IPS-18c (cell line): ENCODE measurements around the gene FAM3B.
"Not testable (repeated sequence)": the region's sequence is repeated elsewhere in the genome, so short reads cannot be mapped to it uniquely, and the experiment has no call there.

ENCODE experiments used
- H3K4me3 ChIP-seq: 2 replicates; pipeline ENCODE4 v1.7.0; 2013; ENCODE audit warnings: low read depth, mild to moderate bottlenecking, low read length, moderate library complexity; ENCODE audit not compliant: insufficient read depth
- H3K9me3 ChIP-seq: one replicate; pipeline ENCODE4 v1.6.1; 2013; ENCODE audit warnings: mild to moderate bottlenecking, low read length, moderate library complexity; ENCODE audit not compliant: control insufficient read depth, insufficient read depth

FAM3B gene

GRCh38 chr21:41313285-41314164, 3.1 kb upstream of the FAM3B start:
- H3K4me3 ChIP-seq, H3K9me3 ChIP-seq: not testable (repeated sequence)

DNA sequence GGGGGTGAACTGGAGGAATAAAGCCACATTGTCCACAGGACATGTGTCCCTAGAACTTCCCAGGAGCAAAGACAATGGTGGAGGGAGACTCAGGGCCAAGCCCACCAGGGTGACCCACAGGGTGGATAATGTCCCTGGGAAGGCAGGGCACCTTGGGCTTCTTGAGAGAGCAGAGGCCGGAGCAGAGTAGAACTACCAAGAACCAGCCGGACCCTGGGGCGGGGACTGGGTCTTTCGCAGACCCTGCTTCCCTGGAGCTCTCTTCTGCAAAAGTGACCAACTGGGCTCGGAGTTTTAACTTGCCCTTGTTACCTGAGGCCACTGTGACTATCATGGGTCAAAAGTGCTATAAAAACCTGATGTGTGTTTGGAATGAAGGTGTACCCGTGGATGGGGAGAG, 875 bp upstream of the FAM3B start:
- Histone ChIP-seq H3K9me3 (no peaks in the 10 kb centered on the region), H3K4me3 (no peak overlapping the region)

GRCh38 chr21:41317063-41317392, 427 bp downstream of the FAM3B start:
- Histone ChIP-seq H3K9me3 (no peaks in the 10 kb centered on the region), H3K4me3 (peak overlapping the region; percentile 56)

DNA sequence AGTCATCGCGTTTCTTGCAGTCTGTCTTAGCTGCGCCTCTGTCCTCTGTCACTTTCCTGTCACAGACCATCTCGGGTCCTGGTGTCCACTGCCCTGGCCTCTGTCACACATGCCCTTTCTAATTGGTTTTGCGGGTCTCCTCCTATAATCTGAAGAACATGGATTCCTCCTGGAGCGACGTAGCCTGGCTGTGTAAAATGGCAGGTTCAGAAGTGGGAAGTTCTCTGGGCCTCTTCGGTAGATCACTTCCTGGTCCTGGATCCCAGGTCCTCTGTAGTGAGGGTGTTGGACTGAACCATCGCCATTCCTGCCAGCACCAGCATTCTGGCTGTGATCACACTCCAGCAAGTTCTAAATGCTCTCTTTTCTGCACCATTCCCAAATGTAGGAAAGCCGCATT, 857 bp downstream of the FAM3B start:
- Histone ChIP-seq H3K9me3 (no peaks in the 10 kb centered on the region), H3K4me3 (peak overlapping the region; percentile 56)

- Histone ChIP-seq H3K4me3 (no peak overlapping the region), H3K9me3 (no peaks in the 10 kb centered on the region)
Observed at GRCh38 chr21:41318218-41318617, 1.6 kb downstream of the FAM3B start.

DNA sequence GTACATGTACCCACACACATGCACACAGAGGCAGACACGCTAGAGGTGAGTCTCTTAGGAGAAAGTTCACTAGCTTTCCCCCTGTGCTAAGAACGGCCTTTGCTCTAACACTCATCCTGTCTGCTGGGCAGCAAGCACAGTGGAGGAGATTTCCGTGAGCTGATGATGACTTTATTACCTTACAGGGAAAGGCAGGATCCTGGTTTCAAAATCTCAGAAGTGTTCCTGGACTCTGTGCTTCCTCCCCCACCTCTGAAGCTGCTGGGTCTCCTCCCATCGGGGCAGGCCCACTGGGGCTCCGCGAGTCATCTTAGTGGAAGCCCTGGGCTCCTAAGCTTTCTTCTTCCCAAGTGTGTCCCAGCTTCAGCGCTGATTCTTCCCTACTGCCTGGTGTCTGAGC, 2.7 kb downstream of the FAM3B start:
- Histone ChIP-seq H3K9me3 (no peaks in the 10 kb centered on the region), H3K4me3 (no peak overlapping the region)

DNA sequence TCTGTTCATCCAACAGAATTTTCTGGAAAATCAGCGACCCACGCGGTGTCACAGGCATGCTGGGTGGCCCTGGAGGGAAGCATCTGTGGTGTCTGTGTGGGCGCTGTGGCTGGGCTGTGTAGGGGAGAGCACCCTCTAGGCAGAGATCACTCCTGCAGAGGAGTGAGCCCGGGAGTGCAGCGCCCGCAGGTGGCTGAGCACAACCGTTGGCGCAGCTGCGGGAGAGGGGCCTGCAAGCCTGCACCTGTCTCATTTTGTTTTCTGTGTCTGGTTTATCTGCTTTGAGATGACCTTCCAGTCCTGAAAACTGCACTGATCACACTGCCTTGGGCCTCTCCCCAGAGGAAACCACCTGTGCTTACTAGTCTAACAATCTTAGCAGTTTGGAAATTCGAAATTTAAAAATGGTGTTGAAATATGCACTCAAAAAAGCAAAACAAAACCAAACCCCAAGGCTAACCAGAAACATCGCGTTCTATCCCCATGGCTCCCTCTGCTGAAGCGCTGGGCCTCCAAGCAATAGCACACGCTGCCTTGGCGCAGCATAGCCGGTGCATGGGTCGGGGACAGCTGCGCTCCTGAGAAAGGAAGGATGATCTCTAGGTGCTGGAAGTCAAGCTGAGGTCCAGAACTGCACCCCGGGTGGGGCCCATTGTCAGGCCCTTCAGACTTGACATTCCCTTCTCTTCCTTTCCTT, 4.8 kb downstream of the FAM3B start:
- Histone ChIP-seq H3K4me3 (no peak overlapping the region), H3K9me3 (no peaks in the 10 kb centered on the region)

GRCh38 chr21:41321908-41322495, 5.4 kb downstream of the FAM3B start:
- Histone ChIP-seq H3K9me3 (no peaks in the 10 kb centered on the region), H3K4me3 (no peak overlapping the region)

DNA sequence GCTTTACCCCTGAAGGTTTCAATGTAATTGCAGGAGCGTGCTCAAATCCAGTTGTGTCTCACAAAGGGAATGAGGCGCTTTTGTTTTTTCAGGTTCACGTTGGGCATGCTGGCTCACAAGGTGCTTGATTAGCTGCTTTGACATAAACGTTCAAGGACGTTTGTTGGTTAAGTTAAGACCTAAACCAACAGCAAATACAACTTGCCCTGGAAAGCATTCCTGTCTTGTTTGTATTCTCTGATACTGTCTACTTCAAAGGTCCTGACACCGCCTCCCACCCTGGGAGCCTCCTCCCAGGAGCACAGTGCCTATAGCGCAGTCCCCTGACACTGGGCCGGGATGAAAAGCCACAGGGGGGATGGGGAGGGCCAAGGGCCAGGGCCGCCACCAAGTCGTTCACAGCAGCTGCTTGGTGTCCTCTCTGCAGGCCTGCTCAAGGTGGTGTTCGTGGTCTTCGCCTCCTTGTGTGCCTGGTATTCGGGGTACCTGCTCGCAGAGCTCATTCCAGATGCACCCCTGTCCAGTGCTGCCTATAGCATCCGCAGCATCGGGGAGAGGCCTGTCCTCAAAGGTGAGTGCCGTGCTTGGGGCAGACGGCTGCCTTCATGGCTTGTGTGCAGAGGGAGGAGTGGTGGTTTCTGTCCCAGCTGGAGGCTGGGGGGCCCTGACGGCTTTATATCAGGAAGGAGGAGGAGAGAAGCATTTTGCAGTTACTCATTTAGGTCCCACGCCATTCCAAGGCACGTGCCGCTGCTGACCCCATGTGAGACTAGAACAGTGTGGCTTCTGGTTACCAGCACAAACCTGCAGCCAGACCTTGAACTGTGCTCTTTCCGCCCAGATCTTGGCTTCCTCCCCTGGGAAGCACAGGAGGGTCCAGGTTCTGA, 6.1 kb downstream of the FAM3B start:
- Histone ChIP-seq H3K4me3 (no peak overlapping the region), H3K9me3 (no peaks in the 10 kb centered on the region)

DNA sequence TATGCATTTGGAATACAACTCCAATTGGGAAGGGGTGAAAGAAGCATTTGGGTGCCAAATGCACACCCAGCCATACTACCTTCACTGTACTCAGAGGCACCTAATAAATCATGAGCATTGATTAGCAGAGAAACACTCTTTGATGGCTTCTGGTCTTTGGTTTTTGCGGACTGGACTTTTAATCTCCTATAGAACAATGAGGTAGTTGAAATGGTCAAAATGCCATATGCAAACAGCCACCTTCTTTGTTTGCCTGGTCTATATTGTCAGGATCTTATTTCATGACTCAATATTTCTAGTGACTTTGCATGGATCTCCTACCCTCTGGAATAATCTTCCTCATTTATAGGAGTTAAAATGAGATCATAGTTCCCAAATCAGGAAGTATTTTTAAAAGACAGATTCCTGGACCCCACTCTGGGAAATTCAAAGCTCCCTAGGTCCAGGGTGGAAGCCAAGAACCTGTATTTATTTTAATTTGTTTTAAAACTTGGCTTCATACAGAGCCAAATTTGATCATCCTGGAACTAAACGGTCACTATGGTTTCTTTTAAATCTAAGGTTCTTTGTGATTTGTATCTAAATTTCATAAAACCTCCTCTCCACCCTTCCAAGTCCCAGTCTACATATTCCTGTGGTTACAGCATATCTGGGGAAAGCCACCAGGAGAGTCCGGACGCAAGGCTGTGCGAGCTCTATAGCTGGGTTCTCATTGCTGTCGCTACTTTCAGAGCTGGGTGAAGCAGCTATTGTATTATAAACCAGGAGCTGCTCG, 8.7 kb downstream of the FAM3B start:
- Histone ChIP-seq H3K9me3 (no peaks in the 10 kb centered on the region), H3K4me3 (no peak overlapping the region)

DNA sequence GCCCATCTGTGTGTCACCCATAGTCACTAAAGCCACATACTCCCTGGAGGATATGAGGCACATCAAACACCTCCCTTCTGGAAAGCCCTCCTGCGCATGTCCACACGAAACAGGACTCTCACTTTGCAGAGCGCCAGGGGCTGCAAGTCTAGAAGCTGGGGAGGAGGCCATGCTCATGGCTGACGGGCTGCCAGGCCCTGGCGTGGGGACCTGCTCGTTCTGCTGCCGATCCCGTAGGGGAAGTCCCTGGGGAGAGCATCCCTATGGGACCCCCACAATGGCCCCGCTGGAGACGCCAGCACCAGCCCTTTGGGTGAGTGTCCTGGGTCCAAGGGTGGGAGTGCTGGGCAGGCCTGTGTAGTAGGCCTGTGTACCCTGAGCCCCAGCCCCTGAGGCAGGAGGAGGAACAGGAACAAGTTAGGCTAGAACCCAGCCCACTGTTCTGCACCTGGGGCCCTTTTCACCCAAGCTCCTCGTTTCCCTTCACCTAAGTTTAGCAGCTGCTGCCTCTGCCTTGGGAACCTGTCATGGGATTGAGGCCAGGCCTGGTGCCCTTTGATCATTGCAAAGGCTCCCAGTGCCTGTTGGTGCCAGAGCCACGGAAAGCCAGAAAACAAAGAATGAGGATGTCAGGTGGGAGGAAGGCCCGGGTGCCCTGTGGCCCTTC, 9.9 kb downstream of the FAM3B start:
- Histone ChIP-seq H3K9me3 (no peaks in the 10 kb centered on the region), H3K4me3 (no peak overlapping the region)

DNA sequence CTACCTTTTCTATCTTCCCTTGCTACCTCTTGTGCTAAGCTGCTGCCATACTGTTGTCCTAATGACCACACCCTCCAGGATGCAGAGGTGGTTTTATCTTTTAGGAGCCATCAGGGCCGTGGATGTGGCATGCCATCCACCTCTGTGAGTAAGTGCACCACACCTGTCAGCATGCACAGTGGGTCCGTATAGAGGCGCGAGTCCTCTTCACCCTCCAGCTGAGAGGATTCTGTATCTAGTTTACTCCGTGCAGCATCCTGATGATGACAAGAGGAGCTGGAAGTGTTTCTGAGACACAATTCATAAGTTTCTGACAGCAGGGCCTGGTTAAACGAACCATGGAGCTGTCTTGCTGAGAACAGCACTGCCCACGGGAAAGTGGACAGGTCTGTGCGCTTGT, 11.2 kb downstream of the FAM3B start:
- H3K4me3 ChIP-seq = no peak overlapping the region
- H3K9me3 ChIP-seq = no peaks in the 10 kb centered on the region

DNA sequence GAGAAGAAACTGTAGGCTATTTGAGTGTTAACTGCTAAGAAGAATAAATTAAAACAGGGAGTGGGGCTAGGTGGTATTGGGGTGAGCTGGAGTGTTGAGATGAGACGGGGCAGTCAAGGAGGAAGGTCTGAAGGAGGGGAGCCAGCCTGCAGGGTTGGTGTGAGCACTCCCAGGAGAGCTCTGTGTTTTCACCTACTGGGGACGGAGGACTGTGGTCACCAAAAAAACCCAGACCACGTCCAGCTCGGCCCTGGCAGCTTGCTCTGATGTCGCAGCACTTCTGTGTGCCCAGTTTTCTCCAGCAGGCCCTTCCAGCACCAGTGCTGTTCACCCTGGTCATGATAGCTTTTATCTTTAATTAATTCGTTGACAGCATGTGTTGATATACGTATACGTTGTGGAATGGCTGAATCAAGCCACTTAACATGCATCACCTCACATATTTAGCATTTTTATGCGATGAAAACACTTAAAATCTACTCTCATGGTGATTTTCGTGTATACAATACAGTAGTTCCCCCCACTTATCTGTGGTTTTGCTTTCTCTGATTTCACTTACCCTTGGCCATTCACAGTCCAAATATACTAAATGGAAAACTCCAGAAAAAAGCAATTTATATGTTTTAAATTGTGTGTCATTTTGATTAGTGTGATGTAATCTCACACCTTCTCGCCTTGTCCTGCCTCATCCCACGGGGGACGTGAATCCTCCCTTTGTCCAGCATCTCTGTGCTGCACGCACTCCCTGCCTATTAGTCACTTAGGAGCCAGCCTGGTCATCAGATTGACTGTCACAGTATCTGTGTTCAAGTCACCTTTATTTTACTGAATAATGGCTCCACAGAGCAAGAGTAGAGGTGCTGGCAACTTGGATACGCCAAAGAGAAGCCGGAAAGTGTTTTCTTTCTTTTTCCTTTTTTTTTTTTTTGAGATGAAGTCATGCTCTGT, 12.3 kb downstream of the FAM3B start:
- Histone ChIP-seq H3K4me3 (no peak overlapping the region), H3K9me3 (peaks cover 4% of the 10 kb centered on the region)

- no peak overlapping the region for H3K4me3 ChIP-seq
- H3K9me3 ChIP-seq = peaks cover 14% of the 10 kb centered on the region
Observed at GRCh38 chr21:41333752-41334151, 17.2 kb downstream of the FAM3B start.

- H3K9me3 ChIP-seq = peaks cover 14% of the 10 kb centered on the region
Observed at GRCh38 chr21:41337515-41337914, 20.9 kb downstream of the FAM3B start.

More at GRCh38 chr21:41337515-41337914, 20.9 kb downstream of the FAM3B start:
- H3K4me3 ChIP-seq = no peak overlapping the region
